GM10266 (cell line): ENCODE results near the gene NOX3.

Source experiments
- DNase-seq: peaks from one replicate; pipeline ENCODE4 v3.0.0; 2012; ENCODE audit errors: extremely low spot score
- CTCF ChIP-seq: IDR thresholded peaks from 2 replicates; pipeline ENCODE4 v1.5.1; 2012; ENCODE audit warnings: mild to moderate bottlenecking, low read depth; ENCODE audit not compliant: control insufficient read depth, insufficient read depth; ENCODE audit errors: missing control alignments

The NOX3 gene

GRCh38 chr6:155404937-155405336 is 50.7 kb downstream of the NOX3 start:
- DNase-seq, result no peak

GRCh38 chr6:155402656-155403304 is 52.9 kb downstream of the NOX3 start:
- TF ChIP-seq CTCF, result no peak
- DNase-seq, result no peak

More at GRCh38 chr6:155404937-155405336, 50.7 kb downstream of the NOX3 start:
- no peak for TF ChIP-seq CTCF

GRCh38 chr6:155400654-155400965 is 55.0 kb downstream of the NOX3 start:
- DNase-seq, result no peak
- no peak for TF ChIP-seq CTCF

GRCh38 chr6:155399745-155400653 is 55.6 kb downstream of the NOX3 start:
- TF ChIP-seq CTCF, result no peak
- no peak for DNase-seq

GRCh38 chr6:155399062-155399744 is 56.4 kb downstream of the NOX3 start:
- DNase-seq, result no peak
- no peak for TF ChIP-seq CTCF

- DNase-seq, result no peak
- TF ChIP-seq CTCF, result no peak
Observed at GRCh38 chr6:155398701-155399061, 57.0 kb downstream of the NOX3 start.
